IPS-20b (cell line): Measurements from ENCODE around the gene MRPS34.

Experiments
- H3K27ac ChIP-seq: one replicate; pipeline ENCODE4 v1.5.1; 2013; ENCODE audit warnings: low read length
- H3K27me3 ChIP-seq: 2 replicates; pipeline ENCODE4 v1.6.1; 2013; ENCODE audit warnings: mild to moderate bottlenecking, low read length, inconsistent platforms; ENCODE audit not compliant: insufficient read depth
- H3K36me3 ChIP-seq: 2 replicates; pipeline ENCODE4 v1.6.1; 2013; ENCODE audit warnings: low read depth, mild to moderate bottlenecking, inconsistent platforms, low read length, moderate library complexity; ENCODE audit not compliant: insufficient read depth
- H3K4me1 ChIP-seq: 2 replicates; pipeline ENCODE4 v1.6.1; 2013; ENCODE audit warnings: mild to moderate bottlenecking, control low read depth, inconsistent platforms, low read length, moderate library complexity; ENCODE audit not compliant: insufficient read depth
- H3K4me3 ChIP-seq: 2 replicates; pipeline ENCODE4 v1.5.1; 2013; ENCODE audit warnings: mild to moderate bottlenecking, low read length, inconsistent platforms
- H3K9ac ChIP-seq: 2 replicates; pipeline ENCODE4 v1.6.1; 2013; ENCODE audit warnings: low read depth, mild to moderate bottlenecking, inconsistent platforms, low read length, moderate library complexity
- H3K9me3 ChIP-seq: 2 replicates; pipeline ENCODE4 v1.6.1; 2013; ENCODE audit warnings: mild to moderate bottlenecking, low read depth, low read length, inconsistent platforms; ENCODE audit not compliant: insufficient read depth

MRPS34 gene

GRCh38 chr16:1771864-1772361 lies 1.0 kb downstream of the MRPS34 start:
- Histone ChIP-seq H3K9me3 (no peaks in the 10 kb centered on the region), H3K36me3 (peaks cover 27% of the 10 kb centered on the region), H3K27ac (peak overlapping the region; percentile 85), H3K27me3 (no peaks in the 10 kb centered on the region), H3K9ac (peak overlapping the region; percentile 96), H3K4me3 (peak overlapping the region; percentile 94), H3K4me1 (no peaks in the 10 kb centered on the region; the same call in 1 of the 2 replicates)

- H3K27me3 ChIP-seq, result no peaks in the 10 kb centered on the region
- peak within 1 kb of the TSS; percentile 85 for H3K27ac ChIP-seq
- H3K4me1 ChIP-seq, result no peaks in the 10 kb centered on the region; the same call in 1 of the 2 replicates
- H3K9me3 ChIP-seq, result no peaks in the 10 kb centered on the region
- H3K4me3 ChIP-seq, result peak within 1 kb of the TSS; percentile 94
- peaks cover 22% of the 10 kb centered on the region for H3K36me3 ChIP-seq
- peak within 1 kb of the TSS; percentile 96 for H3K9ac ChIP-seq
These were observed 1.6 kb downstream of the MRPS34 start, which contains the start of gene NME3 for GRCh38 chr16:1771188-1771863. TSS of gene NME3 (minus strand) at chr16:1771543. CDS start at chr16:1771534, 9 bp downstream.

- H3K4me1 ChIP-seq, result no peaks in the 10 kb centered on the region; the same call in 1 of the 2 replicates
- no peaks in the 10 kb centered on the region for H3K9me3 ChIP-seq
- H3K4me3 ChIP-seq, result peak overlapping the region; percentile 94
- H3K27me3 ChIP-seq, result no peaks in the 10 kb centered on the region
- peak overlapping the region; percentile 96 for H3K9ac ChIP-seq
- peaks cover 21% of the 10 kb centered on the region for H3K36me3 ChIP-seq
- H3K27ac ChIP-seq, result no peak overlapping the region
These were observed 2.4 kb downstream of the MRPS34 start for GRCh38 chr16:1770328-1771187.

GRCh38 chr16:1769402-1770300 lies 3.3 kb downstream of the MRPS34 start:
- Histone ChIP-seq H3K27me3 (no peaks in the 10 kb centered on the region), H3K9me3 (no peaks in the 10 kb centered on the region), H3K27ac (no peak overlapping the region), H3K4me1 (no peaks in the 10 kb centered on the region; the same call in 1 of the 2 replicates), H3K4me3 (peak overlapping the region; percentile 94; the same call in 1 of the 2 replicates), H3K9ac (peak overlapping the region; percentile 96; the same call in 1 of the 2 replicates), H3K36me3 (peaks cover 17% of the 10 kb centered on the region; the same call in 1 of the 2 replicates)

GRCh38 chr16:1768767-1769401 lies 4.0 kb downstream of the MRPS34 start:
- H3K27me3 ChIP-seq, result no peaks in the 10 kb centered on the region
- H3K9ac ChIP-seq, result no peak overlapping the region
- no peaks in the 10 kb centered on the region for H3K9me3 ChIP-seq
- H3K36me3 ChIP-seq, result peaks cover 17% of the 10 kb centered on the region; the same call in 1 of the 2 replicates
- H3K27ac ChIP-seq, result no peak overlapping the region
- H3K4me1 ChIP-seq, result peaks cover 4% of the 10 kb centered on the region; the same call in 1 of the 2 replicates
- no peak overlapping the region for H3K4me3 ChIP-seq

- Histone ChIP-seq H3K36me3 (peaks cover 17% of the 10 kb centered on the region; the same call in 1 of the 2 replicates), H3K9ac (no peak overlapping the region), H3K9me3 (no peaks in the 10 kb centered on the region), H3K27ac (no peak overlapping the region), H3K27me3 (no peaks in the 10 kb centered on the region), H3K4me1 (peaks cover 4% of the 10 kb centered on the region; the same call in 1 of the 2 replicates), H3K4me3 (no peak overlapping the region)
These were observed 4.7 kb downstream of the MRPS34 start for GRCh38 chr16:1768061-1768766.

GRCh38 chr16:1767116-1767994 lies 5.6 kb downstream of the MRPS34 start:
- H3K4me3 ChIP-seq, result no peak overlapping the region
- no peaks in the 10 kb centered on the region for H3K9me3 ChIP-seq
- no peaks in the 10 kb centered on the region for H3K27me3 ChIP-seq
- H3K36me3 ChIP-seq, result peaks cover 17% of the 10 kb centered on the region; the same call in 1 of the 2 replicates
- H3K4me1 ChIP-seq, result peaks cover 4% of the 10 kb centered on the region; the same call in 1 of the 2 replicates
- H3K27ac ChIP-seq, result no peak overlapping the region
- H3K9ac ChIP-seq, result no peak overlapping the region

- Histone ChIP-seq H3K4me3 (no peak overlapping the region), H3K9ac (no peak overlapping the region), H3K27me3 (no peaks in the 10 kb centered on the region), H3K36me3 (peaks cover 17% of the 10 kb centered on the region; the same call in 1 of the 2 replicates), H3K9me3 (no peaks in the 10 kb centered on the region), H3K4me1 (peaks cover 4% of the 10 kb centered on the region; the same call in 1 of the 2 replicates), H3K27ac (no peak overlapping the region)
These were observed 6.2 kb downstream of the MRPS34 start for GRCh38 chr16:1766701-1767100.

GRCh38 chr16:1766231-1766630 lies 6.7 kb downstream of the MRPS34 start:
- Histone ChIP-seq H3K9ac (no peak overlapping the region), H3K4me3 (no peak overlapping the region), H3K36me3 (peaks cover 17% of the 10 kb centered on the region; the same call in 1 of the 2 replicates), H3K4me1 (peaks cover 4% of the 10 kb centered on the region; the same call in 1 of the 2 replicates), H3K27me3 (no peaks in the 10 kb centered on the region), H3K9me3 (no peaks in the 10 kb centered on the region), H3K27ac (no peak overlapping the region)
